Stimulated activated CD4-positive, alpha-beta T cell treated with anti-CD3 and anti-CD28 coated beads, Interleukin-4, amount 100 ng/mL, for 1 hour (primary cell): ENCODE measurements around the gene TMEM178B.
"Not testable (repeated sequence)": the region's sequence is repeated elsewhere in the genome, so short reads cannot be mapped to it uniquely, and the experiment has no call there.

Source experiments
- DNase-seq: peaks from one replicate; pipeline ENCODE4 v3.0.0-alpha.2; 2020

Gene TMEM178B

DNA sequence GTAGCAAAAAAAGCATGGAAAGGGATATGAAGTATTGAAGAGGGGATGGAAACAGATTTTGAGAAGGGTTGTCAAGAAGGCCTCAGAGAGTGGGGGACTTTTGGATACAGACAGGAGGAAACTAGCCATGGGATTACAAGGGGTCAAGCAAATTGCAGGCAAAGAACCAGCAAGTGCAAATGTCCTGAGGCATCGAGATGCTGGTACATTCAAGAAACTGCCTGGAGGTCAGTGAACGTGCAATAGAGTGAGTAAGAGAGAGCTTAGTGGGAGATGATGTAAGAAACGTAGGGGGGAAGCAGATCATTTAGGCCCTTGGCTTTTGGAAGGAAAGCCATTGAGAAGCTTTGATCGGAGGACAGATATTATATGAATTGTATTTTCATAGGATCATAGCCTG lies 250.0 kb downstream of the TMEM178B start:
- no peak for DNase-seq

DNA sequence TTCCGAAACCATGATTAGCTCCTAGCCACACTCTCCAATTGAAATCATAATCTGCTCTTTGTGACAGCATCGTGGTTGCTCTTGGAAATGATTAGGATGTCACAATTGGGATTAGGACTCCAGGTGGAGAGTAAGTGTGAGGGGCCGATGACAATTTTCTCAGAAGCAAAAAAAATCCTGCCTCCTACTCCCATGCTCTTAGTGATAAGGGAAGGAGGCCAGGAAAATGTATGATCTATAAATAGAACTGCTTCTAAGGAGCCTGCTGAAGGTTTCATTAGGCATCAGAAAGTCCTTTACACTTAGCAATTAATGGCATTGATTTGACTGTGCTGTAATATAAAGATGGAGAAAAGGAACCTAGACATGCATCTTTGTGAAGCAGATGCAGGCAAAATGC lies 251.0 kb downstream of the TMEM178B start:
- no peak for DNase-seq

DNA sequence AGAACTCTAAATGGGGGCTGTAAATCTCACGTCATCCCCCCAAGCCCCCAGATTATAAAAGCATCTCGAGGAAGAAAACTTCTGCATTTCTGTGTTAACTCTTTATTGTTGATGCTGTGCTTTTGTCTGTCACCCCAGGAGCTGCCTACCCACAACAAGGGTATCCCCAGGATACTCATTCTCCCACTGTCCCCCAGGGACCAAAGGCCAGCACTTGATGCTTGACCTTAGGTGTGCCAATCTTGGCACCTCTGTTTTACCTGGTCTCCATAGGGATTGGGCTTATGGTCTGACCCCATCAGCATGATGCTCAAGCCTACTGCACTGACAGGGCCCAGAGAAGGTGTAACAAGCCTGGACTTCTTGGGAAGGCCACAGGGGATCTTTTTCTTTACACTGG lies 251.4 kb downstream of the TMEM178B start:
- DNase-seq, result no peak

DNA sequence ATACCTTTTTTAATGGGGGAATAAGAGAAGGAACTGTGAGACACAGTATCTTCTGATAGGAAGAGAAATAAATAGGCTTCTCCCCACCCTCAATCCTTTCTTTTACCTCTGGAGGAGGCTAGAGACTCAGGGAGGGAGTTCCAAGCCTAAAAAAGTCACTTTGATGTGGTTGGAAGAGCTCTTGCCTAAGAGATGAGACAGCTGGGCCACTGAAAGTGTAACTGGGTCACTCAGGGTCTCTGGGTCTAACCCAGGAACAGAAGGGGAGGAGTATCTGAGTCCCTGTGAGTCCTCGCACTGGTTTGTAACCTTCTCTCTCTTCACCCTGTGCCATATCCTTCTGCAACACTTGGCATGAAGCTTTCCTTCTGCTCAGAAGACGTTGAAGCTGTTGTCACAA lies 254.4 kb downstream of the TMEM178B start:
- DNase-seq, result no peak

DNA sequence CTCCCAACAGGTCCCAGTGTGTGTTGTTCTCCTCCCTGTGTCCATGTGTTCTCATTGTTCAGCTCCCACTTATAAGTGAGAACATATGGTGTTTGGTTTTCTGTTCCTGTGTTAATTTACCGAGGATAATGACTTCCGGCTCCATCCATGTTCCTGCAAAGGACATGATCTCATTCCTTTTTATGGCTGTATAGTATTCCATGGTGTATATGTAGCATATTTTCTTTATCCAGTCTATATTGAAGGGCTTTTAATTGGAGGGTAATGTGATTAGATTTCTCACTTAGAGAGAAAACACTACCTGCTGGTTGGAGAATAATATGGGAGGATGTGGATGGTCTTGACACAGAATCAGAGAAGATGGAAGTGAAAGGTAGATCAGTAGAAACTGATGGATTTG lies 256.4 kb downstream of the TMEM178B start:
- DNase-seq, result not testable (repeated sequence)

DNA sequence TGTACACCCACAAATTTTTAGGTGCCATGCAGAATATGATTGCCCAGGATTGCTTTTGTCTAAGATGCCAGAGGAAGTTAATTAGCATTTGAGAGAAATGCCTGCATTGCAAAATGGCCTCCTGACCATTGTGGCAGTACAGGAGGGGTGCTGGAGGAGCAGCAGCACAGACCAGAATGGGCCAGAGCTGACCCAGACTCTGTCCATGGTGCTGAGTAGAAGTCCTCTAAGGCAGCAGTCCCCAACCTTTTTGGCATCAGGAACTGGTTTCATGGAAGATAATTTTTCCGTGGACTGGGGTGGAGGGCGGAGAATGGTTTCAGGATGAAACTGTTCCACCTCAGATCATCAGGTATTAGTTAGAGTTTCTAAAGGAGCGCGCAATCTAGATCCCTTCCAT lies 259.6 kb downstream of the TMEM178B start:
- no peak for DNase-seq

DNA sequence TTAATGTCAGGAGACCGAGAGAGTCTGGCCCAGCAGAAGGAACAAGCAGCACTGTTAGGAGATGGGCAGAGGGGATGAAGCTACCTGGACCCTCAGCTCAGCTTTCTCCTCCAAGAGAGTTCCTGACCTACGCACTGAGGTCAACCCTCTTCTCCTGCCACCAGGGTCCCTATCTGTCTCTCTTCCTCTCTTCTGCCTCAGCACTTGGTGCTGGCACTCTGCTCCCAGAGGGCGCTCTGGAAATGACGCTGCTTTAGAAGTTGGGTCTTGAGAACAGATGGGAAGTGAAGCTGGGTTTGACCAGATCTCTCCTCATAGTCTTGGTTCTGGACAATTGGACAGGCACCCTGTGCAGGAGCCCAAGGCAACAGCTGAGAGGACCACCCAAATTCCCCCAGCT lies 261.3 kb downstream of the TMEM178B start:
- DNase-seq, result no peak

DNA sequence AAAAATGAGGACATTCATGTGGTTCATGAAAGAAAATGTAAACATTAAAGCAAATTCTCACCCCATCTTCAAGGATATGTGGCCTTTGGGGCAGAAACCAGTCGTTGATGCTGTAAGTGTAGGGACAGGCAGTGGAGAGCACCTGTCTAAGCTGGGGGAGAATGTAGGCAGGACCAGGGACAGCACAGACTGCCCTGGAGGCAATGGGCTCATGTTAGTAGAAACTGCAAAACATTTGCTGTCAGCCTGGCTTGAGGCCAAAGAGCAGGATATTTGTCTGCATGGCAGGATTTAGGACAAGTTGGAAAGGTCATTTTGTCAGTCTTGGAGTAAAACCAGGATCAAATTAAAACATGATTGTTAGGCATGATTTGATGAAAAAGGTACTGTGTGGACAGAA lies 265.7 kb downstream of the TMEM178B start:
- DNase-seq, result no peak

DNA sequence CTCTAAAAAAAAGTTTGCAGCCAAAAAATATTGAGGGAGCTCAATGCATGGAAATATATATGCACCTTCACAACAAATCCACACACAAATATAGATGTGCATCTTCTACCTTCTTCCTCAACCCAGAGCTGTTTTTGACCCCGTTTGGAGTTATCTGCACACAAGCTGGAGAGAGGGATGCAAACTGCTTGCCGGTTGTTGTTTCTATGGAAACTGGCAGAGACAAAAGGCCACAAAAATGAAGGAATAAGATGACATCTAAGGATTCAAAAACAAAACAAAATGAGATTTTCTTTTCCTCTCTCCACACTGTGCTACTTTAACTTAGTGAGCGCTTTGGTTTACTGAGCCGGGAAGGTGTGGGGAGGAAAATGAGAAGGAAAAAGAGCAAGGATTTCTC lies 267.1 kb downstream of the TMEM178B start:
- no peak for DNase-seq

DNA sequence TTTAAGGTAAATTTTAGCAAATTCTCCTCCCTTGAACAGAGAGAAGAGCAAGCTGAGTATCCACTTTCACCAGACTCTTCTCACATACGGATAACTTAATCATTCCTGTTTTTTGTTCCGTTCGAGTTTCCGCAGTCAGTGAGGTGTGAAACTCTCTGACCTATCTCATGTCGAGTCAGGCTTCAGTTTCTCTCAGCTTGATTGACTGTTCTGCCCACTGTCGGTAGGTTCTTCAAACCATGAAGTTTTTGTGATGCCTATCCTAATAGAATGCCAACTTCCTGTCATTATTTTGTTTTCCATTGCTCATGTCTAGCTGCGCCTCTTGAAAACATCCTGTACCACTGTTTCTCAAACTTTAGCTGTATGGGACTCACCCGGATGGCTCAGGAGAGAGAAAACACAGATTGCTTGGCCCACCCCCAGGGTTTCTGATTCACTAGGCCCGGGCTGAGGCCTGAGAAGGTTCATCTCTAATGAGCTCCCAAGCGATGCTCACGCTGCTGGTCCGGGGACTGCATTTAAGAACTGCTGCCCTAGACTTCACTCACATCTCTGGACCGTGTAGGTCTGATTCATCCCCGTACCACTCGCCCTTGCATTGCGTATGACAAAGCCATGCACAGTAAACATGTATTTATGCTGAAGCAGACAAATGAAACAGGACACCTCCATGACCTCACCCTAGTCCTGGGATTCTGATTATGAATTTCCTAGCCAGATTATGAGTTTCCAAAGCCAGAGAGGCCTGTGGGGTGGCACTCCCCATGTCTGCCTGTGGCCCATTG lies 269.0 kb downstream of the TMEM178B start:
- DNase-seq, result no peak

DNA sequence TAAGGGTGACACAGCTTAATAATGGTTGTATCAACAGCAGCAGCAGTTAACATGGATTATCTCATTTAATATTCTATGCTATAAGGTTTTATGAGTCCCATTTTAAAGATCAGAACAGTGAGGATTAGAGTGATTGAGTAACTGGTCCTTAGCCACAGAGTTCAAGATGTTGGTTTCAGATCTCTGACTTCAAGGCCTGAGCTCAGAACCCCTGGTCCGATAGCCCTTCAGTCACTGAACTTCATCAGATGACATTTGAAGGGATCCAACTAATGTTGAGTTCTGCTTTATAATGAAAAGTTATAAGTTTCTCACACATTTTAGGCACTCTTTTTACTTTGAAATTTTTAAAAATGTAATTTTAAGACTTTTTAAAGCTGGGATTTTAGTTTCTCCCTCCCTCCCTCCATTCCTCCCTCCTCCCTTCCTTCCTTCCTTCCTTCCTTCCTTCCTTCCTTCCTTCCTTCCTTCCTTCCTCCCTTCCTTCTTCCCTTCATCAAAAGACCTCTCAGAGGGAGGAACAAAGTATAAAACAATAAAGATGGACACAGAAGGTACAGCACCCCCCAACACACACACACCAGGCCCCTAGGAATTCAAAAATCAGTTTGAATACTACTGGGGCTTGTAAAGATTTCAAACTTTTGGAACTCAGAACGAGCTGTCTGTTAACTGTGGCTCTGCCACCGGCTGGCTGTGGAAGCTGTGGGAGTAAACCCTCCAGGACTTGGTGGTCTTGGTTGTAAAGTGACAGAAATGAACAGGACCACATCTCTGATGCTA lies 270.5 kb downstream of the TMEM178B start:
- no peak for DNase-seq

DNA sequence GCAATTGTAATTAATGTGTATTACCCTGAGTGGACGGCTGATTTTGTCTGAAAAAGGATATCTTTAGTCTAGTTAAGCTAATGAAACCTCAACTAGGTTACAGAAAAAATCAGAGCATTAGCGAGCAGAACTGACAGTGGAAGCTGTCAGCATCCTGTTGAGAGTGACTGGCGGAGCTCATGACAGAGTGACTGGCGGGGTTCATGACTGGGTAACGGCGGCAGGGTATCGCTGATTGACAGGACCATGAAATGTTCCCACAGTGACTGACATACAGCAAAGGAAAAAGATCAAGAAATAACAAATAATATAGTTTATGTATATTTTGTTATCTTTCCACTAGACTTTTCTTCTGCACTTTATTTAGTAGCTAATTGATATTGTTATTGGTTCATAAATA lies 274.9 kb downstream of the TMEM178B start:
- DNase-seq, result no peak

DNA sequence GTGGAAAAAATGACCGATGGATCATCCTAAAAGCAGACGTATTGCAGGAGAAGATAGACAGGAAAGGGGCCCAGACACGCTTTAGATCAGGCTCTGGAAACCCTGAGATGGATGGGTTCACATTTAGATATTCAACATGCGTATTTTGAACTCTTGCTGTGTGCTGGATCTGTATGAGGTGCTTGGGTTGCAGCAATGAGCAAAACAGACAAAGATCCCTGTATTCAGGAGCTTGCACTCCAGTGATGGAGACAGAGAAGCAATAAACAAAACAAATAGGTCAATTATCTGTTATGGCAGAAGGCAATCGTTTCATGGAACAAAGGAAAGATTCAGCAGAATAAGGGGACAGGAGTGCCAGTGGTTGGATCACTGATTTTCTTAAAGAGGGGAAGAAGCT lies 275.5 kb downstream of the TMEM178B start:
- DNase-seq, result no peak

DNA sequence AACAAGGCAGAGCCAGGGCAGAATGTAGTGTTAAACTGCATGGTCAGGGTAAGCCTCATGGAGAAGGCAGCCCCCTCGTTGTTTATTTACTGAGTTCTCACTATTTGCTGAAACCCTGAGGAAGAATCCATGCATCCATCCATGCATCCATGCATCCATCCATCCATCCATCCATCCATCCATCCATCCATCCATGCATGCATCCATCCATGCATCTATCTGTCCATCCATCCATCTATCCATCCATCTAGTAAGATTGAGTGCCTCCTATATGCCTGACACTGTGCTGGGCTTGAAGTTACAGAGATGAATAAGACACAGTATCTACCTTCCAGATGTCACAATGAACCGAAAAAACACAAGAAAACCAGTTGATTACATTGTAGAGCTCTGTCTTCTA lies 275.9 kb downstream of the TMEM178B start:
- no peak for DNase-seq

DNA sequence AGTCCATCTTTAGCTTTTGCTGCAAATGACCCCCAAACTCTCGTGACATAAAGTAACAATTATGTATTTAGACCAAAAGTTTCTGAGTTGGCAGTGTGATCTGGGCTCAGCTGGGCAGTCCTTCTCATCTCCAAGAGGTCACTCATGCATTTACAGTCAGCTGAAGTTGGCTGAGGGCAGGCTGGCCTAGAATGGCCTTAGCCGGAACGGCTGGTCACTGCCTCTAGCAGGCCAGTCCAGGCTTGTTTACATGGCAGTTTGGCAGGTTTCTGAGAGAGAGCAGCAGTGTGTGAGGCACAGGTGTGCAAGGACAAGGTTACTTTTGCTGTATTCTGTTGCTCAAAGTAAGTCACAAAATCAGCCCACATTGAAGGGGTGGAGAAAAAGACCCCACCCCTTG lies 277.3 kb downstream of the TMEM178B start:
- no peak for DNase-seq

DNA sequence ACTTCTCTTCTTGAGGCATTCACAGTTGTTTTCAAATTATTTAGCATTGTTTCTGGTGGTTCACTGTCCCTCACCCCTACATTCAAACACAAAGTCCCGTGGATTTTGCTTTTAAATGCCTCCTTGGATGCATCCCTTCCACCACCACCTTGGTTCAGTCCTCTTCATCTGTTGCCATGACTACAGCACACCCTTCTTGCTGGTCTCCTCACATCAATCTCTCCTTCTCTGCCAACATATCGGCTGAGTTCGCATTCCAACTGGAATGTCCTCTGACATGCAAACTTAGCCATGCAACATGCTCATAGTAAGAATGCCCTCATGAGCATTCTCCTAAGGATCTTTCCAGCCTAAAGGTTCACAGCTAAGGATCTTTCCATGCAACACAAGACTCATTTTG lies 279.1 kb downstream of the TMEM178B start:
- no peak for DNase-seq

DNA sequence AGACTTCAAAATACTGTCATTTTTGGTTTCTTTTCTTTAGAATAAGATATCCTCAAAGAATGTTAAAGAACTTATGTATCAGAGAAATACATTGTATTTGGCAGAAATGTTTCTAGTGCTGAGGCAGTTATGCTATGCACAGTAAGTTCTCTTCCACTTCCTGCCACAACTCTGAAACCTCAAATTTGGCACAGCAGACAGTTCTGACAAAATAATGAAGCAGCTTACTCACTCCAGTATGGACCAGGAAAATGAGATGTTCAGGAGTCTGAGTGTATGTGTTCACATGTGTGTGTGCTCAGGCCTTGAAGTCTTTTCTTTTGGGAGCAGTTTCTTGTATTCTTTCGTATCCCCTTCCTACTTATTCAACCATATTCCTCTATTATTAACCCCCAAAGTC lies 280.4 kb downstream of the TMEM178B start:
- DNase-seq, result no peak

DNA sequence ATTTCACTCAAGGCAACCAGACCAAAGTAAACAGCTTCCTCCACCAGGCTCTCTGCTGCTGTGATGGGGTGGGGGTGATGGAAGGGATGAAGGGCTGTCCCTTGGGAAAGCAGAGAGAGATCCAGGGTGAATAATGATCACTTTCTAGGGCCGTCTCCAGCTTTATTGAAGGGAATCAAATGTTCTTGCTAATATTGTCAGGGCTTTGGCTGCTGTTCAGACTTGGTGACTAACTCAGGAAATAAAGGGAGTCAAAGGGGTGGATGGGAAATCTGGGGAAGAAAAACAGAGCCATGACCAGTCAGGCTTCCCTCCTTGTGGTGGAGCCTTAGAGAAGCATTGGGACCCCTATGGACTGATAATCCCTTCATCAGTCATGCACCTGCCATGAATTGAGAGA lies 281.2 kb downstream of the TMEM178B start:
- no peak for DNase-seq

DNA sequence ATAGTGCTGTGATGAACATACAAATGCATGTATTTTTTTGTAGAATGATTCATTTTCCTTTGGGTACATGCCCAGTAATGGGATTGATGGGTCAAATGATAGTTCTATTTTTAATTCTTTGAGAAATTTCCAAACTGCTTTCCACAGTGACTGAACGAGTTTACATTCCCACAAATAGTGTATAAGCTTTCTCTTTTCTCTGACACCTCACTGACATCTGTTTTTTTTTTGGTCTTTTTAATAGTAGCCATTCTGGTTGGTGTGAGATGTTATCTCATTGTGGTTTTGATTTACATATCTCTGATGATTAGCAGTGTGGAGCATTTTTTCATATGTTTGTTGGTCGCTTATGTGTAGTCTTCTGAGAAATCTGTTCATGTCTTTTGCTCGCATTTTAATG lies 282.3 kb downstream of the TMEM178B start:
- no peak for DNase-seq

DNA sequence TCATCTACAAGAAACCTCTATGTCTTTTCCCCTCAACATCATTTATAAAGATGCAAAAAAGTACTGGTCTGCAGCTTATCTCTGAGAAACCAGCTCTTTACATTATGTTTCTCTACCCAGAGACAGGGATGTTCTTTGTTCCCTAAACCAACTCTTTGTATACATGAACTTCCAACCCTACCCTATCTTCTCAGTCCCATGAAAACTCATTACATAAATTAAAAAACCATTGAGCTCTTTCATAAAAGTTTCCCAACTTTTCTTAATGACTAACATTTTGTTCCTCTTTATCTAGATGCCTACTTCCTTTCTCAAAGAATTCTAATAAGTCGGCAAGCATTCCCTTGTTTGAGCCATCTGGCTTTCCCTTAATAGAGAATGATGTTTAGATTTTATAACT lies 284.5 kb downstream of the TMEM178B start:
- DNase-seq, result no peak

DNA sequence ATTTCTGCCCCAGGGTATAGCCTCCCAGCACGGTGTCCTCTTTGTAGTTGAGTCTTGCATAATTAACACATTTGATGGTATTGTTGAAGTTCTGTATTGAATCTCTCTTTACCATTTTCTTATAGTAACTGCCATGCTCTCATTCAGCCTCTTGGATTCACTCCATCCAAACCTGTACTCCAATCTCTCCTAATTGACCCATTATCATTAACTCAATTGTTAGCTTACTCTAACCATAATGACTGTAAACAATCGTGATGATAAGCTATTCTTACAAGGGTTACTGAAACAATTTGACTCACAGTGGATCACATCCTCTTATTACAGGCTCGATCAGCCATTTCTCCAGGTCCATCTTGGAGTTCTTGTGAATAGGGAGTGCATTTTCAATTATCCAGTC lies 285.4 kb downstream of the TMEM178B start:
- no peak for DNase-seq

DNA sequence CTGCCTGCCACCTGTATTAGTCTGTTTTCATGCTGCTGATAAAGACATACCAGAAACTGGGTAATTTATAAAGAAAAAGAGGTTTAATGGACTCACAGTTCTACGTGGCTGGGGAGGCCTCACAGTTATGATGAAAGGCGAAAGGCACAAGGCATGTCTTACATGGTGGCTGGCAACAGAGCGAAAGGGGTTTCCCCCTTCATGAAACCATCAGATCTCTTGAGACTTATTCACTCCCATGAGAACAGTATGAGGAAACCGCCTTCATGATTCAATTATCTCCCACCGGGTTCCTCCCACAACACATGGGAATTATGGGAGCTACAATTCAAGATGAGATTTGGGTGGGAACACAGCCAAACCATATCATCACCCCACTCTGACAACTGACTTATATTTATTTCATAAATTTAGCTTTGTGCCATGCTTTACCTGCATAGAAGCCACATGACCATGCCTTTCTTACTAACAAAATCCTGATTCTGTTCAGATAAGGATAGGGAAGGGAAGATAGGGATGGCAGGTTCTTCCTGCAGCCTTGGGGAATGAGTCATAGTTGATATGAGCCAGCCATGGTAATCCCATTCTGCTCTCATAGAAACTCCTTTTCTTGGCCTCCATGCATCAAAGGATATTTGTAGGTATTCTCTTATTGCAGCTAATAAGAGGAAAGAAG lies 286.0 kb downstream of the TMEM178B start:
- DNase-seq, result no peak

DNA sequence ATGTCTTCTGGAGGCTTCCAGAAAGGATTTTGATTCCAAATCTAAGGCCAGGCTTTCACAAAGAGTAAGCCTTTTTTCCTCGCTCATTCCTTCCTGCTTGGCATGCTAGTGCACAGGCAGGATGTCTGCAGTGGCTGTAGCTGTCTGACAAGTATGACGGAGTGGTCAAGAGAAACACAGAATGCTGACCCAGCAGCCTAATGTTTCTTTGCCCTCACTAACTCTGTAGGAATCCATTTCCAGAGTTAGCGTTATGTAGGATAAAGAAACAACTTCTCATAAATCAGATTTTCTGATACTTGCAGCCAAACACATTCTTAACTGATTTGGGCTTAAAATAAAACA lies 286.5 kb downstream of the TMEM178B start:
- DNase-seq, result no peak

DNA sequence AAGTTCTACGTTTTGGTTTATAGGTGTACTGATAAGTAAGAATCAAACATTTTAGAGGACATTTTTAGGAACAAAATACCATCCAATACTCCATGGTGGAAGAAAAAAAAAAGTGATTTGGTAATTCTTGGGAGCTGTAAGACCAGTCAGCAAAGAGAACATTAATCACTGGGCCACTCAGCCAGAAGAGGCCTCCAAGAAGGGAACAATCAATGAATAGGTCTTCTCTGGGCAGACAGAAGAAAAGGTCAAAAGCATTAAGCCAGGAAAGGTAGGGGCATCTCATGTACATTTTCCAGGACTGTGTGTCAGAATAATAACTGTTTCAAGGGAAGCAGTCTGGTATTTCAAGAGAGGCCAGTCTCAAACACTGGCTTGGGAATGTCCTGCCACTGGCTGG lies 286.9 kb downstream of the TMEM178B start:
- no peak for DNase-seq
